ENCODE data around the gene ST8SIA6. TPM values are rescaled to one million over a fixed set of nuclear protein-coding genes. Genes with fewer than 3 reads are reported as not detected.

ST8SIA6 gene
- total RNA-seq, 1 experiment from 2014 or later = 0.19 TPM

DNA sequence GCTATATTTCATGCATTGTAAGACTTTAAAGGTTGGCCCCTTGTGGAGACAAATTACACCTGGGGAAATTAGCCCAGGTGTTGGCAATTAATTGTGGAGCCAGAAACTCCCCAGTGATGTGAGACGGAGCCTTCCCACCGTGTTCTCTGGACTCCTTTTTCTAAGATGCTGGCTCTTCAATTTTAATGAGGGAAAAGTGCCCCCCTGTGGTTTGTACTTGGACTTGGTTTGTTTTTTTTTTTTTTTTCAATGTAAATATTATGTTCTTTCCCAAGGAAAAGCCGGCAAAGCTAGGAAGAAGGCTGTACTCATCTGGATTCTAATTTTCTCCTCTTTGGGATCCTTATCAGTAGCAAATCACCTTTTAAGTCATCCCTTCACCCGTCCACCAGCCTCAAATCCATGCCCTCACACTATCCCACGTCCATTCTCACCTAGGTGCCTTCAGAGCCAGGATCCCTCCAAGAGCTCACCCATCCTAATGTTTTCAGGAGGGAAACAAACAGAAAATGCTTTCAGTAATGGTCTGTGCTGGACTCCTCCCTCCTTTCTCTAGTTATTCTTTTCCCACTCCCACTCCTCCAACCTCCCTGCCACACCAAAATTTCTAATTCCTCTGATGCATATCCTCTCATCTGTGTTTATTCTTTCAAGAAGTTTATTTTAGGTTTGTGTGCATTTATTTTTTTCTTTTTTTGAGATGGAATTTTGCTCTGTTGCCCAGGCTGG is 20.4 kb upstream of the ST8SIA6 start:
- CTCF ChIA-PET = interaction anchor here (0.6 to 1.4 kb wide), 4 partner anchors 9 to 933 kb away, joined by 3 read pairs; no protein-coding TSS in a partner anchor
- peak; percentile 24 for DNase-seq (ENCODE audit: unreplicated experiment)
- Mint-ChIP-seq H3K36me3 (ENCODE audit: insufficient read depth, unreplicated experiment) (peaks cover 7% of the 10 kb centered on the region), H3K27me3 (ENCODE audit: insufficient read depth, unreplicated experiment) (no peaks in the 10 kb centered on the region), H3K9me3 (ENCODE audit: unreplicated experiment) (no peaks in the 10 kb centered on the region), H3K27ac (ENCODE audit: low read depth, unreplicated experiment) (no peak overlapping the region), H3K4me1 (ENCODE audit: insufficient read depth, unreplicated experiment) (no peaks in the 10 kb centered on the region), H3K4me3 (ENCODE audit: unreplicated experiment) (no peak overlapping the region)
- TF ChIP-seq, protein P1, sequence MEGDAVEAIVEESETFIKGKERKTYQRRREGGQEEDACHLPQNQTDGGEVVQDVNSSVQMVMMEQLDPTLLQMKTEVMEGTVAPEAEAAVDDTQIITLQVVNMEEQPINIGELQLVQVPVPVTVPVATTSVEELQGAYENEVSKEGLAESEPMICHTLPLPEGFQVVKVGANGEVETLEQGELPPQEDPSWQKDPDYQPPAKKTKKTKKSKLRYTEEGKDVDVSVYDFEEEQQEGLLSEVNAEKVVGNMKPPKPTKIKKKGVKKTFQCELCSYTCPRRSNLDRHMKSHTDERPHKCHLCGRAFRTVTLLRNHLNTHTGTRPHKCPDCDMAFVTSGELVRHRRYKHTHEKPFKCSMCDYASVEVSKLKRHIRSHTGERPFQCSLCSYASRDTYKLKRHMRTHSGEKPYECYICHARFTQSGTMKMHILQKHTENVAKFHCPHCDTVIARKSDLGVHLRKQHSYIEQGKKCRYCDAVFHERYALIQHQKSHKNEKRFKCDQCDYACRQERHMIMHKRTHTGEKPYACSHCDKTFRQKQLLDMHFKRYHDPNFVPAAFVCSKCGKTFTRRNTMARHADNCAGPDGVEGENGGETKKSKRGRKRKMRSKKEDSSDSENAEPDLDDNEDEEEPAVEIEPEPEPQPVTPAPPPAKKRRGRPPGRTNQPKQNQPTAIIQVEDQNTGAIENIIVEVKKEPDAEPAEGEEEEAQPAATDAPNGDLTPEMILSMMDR (IDR thresholded peaks at IDR 0.05; ENCODE audit: unreplicated experiment) = peak; percentile 17
- POLR2A ChIA-PET = no interaction called here
- no TSS peak for BruUV-seq (replicated peaks)
- intact Hi-C loops (cut with micrococcal nuclease) = no loop called here

DNA sequence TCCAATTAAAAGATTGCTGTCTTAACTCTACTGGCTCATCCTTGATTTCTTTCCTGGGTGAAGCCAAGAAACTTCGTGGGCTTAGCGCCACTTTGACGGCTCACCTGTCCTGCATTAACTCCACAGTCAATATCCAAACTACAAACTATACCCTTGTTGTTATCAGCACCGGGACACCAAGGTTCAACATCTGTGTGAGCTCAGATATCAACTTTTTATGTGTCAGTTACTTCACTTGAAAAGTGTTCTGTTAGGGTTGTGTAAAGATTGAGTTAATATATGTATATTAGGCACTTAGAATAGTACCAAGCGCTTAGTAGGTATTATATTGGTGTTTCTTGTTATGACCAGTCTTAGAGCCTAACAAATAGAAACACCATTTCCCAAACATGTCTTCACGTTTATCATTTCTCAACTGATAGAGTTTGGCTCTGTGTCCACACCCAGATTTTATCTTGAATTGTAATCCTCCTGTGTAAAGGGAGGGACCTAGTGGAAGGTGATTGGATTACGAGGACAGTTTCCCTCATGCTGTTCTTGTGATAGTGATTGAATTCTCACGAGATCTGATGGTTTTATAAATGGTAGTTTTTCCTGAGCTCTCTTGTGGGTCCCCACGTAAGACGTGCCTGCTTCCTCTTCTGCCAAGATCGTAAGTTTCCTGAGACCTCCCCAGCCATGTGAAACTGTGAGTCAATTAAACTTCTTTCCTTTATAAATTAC is 19.0 kb upstream of the ST8SIA6 start:
- CTCF ChIA-PET = interaction anchor here (0.6 to 1.4 kb wide), 3 partner anchors 16 to 184 kb away, joined by 3 to 5 read pairs (median 3); no protein-coding TSS in a partner anchor
- H3K4me1 Mint-ChIP-seq (ENCODE audit: insufficient read depth, unreplicated experiment) = no peaks in the 10 kb centered on the region
- H3K36me3 Mint-ChIP-seq (ENCODE audit: insufficient read depth, unreplicated experiment) = peaks cover 7% of the 10 kb centered on the region

DNA sequence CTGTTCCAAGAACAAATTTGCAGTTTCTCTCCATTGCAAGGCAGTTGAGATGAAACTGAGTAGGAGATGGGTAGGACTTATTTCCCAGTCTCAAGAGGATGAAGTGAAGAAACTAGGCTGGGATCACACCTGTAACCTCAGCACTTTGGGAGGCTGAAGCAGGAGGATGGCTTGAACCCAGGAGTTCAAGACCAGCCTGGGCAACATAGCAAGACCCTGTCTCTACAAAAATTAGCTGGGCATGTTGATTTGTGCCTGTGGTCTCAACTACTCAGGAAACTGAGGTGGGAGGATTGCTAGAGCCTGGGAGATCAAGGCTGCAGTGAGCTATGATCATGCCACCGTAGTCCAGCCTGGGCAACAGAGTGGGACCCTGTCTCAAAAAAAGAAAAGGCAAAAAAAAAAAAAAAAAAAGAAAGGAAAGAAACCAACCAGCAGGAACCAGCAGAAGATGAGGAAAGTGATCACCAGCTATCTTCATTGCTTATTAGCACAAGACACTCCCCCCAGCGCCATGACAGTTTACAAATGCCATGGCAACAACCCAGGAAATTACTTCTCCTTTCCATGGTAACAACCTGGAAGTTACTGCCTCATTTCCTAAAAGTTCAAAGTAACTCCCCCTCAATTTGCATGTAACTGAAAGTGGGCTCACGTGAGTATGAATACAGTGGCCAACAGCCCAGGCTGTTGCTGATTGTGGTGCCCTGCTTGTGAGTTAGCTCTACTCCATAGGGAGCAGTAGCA is 18.3 kb upstream of the ST8SIA6 start:
- H3K27me3 Mint-ChIP-seq (ENCODE audit: insufficient read depth, unreplicated experiment) = no peaks in the 10 kb centered on the region
- H3K27ac Mint-ChIP-seq (ENCODE audit: low read depth, unreplicated experiment) = no peak overlapping the region
- H3K36me3 Mint-ChIP-seq (ENCODE audit: insufficient read depth, unreplicated experiment) = peaks cover 7% of the 10 kb centered on the region
- no peaks in the 10 kb centered on the region for H3K4me1 Mint-ChIP-seq (ENCODE audit: insufficient read depth, unreplicated experiment)
- CTCF ChIA-PET = interaction anchor here (0.6 kb wide), 2 partner anchors 15 to 108 kb away, joined by 3 to 5 read pairs; no protein-coding TSS in a partner anchor
- no TSS peak for BruUV-seq (replicated peaks)
- no peak overlapping the region for H3K4me3 Mint-ChIP-seq (ENCODE audit: unreplicated experiment)
- DNase-seq (ENCODE audit: unreplicated experiment) = no peak
- POLR2A ChIA-PET = no interaction called here
- TF ChIP-seq, protein P1 (IDR thresholded peaks at IDR 0.05; ENCODE audit: unreplicated experiment) = no peak
- intact Hi-C loops (cut with micrococcal nuclease) = no loop called here
- H3K9me3 Mint-ChIP-seq (ENCODE audit: unreplicated experiment) = no peaks in the 10 kb centered on the region

More for the DNA sequence above, 19.0 kb upstream of the ST8SIA6 start:
- no peak for DNase-seq (ENCODE audit: unreplicated experiment)
- Mint-ChIP-seq H3K4me3 (ENCODE audit: unreplicated experiment) (no peak overlapping the region), H3K27ac (ENCODE audit: low read depth, unreplicated experiment) (no peak overlapping the region), H3K9me3 (ENCODE audit: unreplicated experiment) (no peaks in the 10 kb centered on the region), H3K27me3 (ENCODE audit: insufficient read depth, unreplicated experiment) (no peaks in the 10 kb centered on the region)
- intact Hi-C loops (cut with micrococcal nuclease) = no loop called here
- TF ChIP-seq, protein P1 (IDR thresholded peaks at IDR 0.05; ENCODE audit: unreplicated experiment) = no peak
- no TSS peak for BruUV-seq (replicated peaks)
- POLR2A ChIA-PET = no interaction called here

- ChIA-PET CTCF (no interaction called here), POLR2A (no interaction called here)
- H3K9me3 Mint-ChIP-seq (ENCODE audit: unreplicated experiment) = peaks cover 1% of the 10 kb centered on the region
- H3K27me3 Mint-ChIP-seq (ENCODE audit: insufficient read depth, unreplicated experiment) = no peaks in the 10 kb centered on the region
- TF ChIP-seq, protein P1 (IDR thresholded peaks at IDR 0.05; ENCODE audit: unreplicated experiment) = no peak
- peaks cover 6% of the 10 kb centered on the region for H3K36me3 Mint-ChIP-seq (ENCODE audit: insufficient read depth, unreplicated experiment)
- no peaks in the 10 kb centered on the region for H3K4me1 Mint-ChIP-seq (ENCODE audit: insufficient read depth, unreplicated experiment)
- intact Hi-C loops (cut with micrococcal nuclease) = no loop called here
- no peak overlapping the region for H3K27ac Mint-ChIP-seq (ENCODE audit: low read depth, unreplicated experiment)
- BruUV-seq (replicated peaks) = no TSS peak
- no peak overlapping the region for H3K4me3 Mint-ChIP-seq (ENCODE audit: unreplicated experiment)
- no peak for DNase-seq (ENCODE audit: unreplicated experiment)
These were observed 15.9 kb upstream of the ST8SIA6 start for GRCh38 chr10:17470246-17470645.
